AG10803 (cell line): ENCODE data around the gene PDPN.

Source experiments
- DNase-seq: peaks from one replicate; pipeline ENCODE4 v3.0.0; 2010; ENCODE audit warnings: low read depth
- H3K4me3 ChIP-seq: 2 replicates; pipeline ENCODE4 v1.5.1; 2011; ENCODE audit warnings: mild to moderate bottlenecking, low read length, control low read depth
- TF ChIP-seq, protein P1 (sequence below): conservative IDR thresholded peaks from 2 replicates; pipeline ENCODE4 v1.5.1; 2011; ENCODE audit warnings: mild to moderate bottlenecking, low read length, control low read depth, inconsistent platforms

Gene PDPN

DNA sequence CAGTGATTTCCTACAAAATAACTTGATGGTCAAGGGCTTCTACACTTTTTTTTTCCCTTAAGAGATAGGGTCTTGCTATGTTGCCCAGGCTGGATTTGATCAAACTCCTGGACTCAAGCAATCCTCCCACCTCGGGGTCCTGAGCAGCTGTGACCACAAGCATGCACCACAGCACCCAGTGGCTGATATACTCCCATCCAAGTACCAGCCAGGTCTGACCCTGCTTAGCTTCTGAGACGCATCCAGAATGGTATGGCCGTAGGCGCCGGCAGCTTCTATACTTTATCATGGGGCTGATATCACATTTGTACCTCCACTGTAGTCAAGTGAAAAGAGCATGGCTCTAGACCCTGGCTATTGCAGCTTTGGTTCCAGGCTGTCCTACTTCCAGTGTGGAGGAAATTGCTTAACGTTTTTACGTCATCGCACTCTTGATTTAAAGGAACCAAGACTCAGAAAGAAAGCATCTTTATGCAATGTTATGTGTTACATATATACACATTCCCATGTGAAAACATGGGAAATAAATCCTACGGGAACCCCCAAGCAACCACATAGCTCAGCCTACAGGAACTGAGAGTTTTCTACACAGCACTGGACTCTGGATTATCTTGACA lies 39.5 kb downstream of the PDPN start:
- H3K4me3 ChIP-seq, result no peak overlapping the region
- TF ChIP-seq, protein P1, sequence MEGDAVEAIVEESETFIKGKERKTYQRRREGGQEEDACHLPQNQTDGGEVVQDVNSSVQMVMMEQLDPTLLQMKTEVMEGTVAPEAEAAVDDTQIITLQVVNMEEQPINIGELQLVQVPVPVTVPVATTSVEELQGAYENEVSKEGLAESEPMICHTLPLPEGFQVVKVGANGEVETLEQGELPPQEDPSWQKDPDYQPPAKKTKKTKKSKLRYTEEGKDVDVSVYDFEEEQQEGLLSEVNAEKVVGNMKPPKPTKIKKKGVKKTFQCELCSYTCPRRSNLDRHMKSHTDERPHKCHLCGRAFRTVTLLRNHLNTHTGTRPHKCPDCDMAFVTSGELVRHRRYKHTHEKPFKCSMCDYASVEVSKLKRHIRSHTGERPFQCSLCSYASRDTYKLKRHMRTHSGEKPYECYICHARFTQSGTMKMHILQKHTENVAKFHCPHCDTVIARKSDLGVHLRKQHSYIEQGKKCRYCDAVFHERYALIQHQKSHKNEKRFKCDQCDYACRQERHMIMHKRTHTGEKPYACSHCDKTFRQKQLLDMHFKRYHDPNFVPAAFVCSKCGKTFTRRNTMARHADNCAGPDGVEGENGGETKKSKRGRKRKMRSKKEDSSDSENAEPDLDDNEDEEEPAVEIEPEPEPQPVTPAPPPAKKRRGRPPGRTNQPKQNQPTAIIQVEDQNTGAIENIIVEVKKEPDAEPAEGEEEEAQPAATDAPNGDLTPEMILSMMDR, result no peak
- DNase-seq, result no peak

DNA sequence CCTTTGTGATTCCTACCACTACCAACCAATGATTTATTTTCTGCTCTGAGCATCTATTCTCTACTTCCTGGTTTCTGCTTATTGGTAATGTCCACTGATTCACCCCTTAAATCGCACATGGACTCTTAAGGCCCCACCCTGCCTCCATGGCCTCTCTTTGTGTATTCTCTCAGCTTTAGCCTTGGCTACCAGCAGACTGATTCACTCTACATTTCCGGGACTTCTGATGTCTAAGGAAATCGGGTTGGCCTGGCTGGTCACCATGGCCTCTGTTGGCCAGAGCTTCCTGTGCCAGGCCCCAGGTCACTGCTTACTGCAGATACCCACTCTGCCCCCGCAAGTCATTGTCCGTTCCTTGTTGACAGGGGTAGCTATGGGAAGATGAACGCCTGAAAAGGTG lies 40.9 kb downstream of the PDPN start:
- no peak overlapping the region for H3K4me3 ChIP-seq
- DNase-seq, result no peak
- TF ChIP-seq, protein P1, result no peak

DNA sequence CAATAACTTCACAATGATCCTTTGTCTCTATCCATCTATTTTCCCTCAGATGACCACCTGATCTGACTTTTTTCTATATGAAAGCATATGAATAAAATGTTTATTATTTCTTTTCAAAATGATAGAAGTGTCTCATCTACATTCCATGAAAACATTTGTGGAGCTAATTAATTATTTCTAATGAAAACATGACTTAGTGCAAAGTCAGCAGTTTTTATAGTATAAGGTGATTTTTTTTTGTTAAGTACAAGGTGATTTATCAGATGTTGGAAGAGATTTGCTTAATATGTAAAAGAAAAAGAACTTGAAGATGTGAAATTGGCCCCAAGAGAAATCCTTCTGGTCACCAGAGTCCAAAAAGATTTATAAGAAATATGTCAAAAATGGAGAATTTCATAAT lies 43.5 kb downstream of the PDPN start:
- H3K4me3 ChIP-seq, result no peak overlapping the region
- DNase-seq, result no peak
- TF ChIP-seq, protein P1, result no peak

DNA sequence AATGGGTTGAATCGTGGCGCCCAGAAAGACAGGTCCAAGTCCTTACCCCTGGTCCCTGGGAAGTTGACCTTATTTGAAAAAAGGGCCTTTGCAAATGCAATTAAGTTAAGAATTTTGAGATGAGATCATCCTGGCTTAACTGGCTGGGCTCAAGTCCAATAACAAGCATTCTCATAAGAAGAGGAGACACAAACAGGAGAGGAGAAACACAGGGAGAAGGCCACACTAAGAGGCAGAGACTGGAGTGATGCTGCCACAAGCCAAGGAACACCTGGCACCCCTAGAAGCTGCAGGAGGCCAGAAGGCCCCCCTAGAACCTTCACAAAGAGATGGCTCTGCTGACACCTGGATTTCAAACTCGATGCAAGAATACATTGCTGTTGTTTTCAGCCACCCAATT lies 44.6 kb downstream of the PDPN start:
- TF ChIP-seq, protein P1, result no peak
- H3K4me3 ChIP-seq, result no peak overlapping the region
- DNase-seq, result no peak

DNA sequence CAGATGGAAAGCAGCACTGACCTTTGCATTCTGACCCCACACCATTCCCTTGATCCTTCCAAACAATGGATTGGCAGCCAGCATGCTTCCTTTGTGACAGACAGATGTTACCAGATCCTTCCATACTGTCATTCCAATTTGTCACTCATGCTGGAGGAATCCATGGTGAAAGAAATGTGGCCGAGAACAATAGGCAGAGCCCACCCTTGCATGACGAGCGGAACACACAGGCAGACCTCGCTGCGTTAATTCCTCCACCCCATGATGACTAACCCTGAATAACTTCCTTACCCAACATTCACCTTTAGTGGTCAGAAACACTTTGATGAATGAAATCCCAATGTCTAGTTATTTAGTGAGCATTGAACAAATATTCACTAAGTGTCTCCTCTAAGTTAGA lies 45.1 kb downstream of the PDPN start:
- no peak overlapping the region for H3K4me3 ChIP-seq
- DNase-seq, result no peak
- TF ChIP-seq, protein P1, result no peak

DNA sequence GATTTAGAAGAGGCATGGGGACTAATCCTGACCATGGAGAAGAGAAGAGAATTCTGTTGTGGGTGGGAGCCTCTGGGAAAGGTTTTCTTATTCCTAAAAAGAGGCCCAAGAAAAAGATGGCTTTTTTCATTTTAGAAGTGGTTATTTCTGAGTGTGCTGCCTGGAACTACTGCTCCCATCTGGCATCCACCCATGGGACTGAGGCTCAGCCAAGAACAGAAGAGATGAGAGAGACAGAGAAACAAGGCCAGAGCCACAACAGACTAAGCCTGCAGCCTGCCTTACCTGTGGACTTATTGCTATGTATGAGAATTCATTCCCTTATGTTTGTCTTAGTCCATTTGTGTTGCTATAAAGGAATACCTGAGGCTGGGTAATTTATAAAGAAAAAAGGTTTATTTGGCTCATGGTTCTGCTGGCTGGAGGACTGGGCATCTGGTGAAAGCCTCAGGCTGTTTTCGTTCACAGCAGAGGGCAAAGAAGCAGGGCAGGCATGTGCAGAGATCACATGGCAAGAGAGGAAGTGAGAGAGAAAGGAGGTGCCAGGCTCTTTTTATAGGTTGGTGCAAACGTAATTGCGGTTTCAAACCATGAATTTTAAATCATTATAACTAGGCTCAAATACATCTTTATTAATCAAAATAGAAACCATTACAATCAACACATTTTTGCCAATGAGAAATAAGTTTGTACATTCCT lies 58.8 kb downstream of the PDPN start:
- TF ChIP-seq, protein P1, result no peak
- DNase-seq, result no peak
- no peak overlapping the region for H3K4me3 ChIP-seq

DNA sequence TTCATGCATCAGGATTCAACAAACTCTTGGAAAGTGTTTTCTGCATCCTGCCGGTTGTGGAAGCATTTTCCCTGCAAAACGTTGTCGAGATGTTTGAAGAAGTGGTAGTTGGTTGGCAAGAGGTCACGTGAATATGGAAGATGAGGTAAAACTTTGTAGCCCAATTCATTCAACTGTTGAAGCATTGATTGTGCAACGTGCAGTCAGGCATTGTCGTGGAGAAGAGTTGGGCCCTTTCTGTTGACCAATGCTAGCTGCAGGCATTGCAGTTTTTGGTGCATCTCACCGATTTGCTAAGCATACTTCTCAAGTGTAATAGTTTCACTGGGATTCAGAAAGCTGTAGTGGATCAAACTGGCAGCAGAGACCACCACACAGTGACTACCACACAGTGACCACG lies 59.4 kb downstream of the PDPN start:
- TF ChIP-seq, protein P1, result no peak
- no peak for DNase-seq
- no peak overlapping the region for H3K4me3 ChIP-seq
